GM15510 (cell line): ENCODE measurements around the gene SMIM36.

Source experiments
- POLR2A ChIP-seq: IDR thresholded peaks from 3 replicates; pipeline ENCODE4 v1.6.1; 2011; ENCODE audit warnings: borderline replicate concordance; ENCODE audit not compliant: insufficient read length; ENCODE audit errors: extremely low read depth

The SMIM36 gene

GRCh38 chr17:55433629-55434422 is 77.4 kb downstream of the SMIM36 start:
- TF ChIP-seq POLR2A: no peak

- TF ChIP-seq POLR2A: no peak
These were observed 78.1 kb downstream of the SMIM36 start for GRCh38 chr17:55433029-55433628.

GRCh38 chr17:55432358-55433028 is 78.8 kb downstream of the SMIM36 start:
- no peak for TF ChIP-seq POLR2A

GRCh38 chr17:55430541-55431288 is 80.5 kb downstream of the SMIM36 start:
- no peak for TF ChIP-seq POLR2A

- TF ChIP-seq POLR2A: no peak
These were observed 83.7 kb downstream of the SMIM36 start for GRCh38 chr17:55427587-55427882.

- no peak for TF ChIP-seq POLR2A
These were observed 84.2 kb downstream of the SMIM36 start for GRCh38 chr17:55426851-55427586.

- no peak for TF ChIP-seq POLR2A
These were observed 86.2 kb downstream of the SMIM36 start for GRCh38 chr17:55424893-55425540.

GRCh38 chr17:55423535-55423934 is 87.7 kb downstream of the SMIM36 start:
- no peak for TF ChIP-seq POLR2A

- peak; percentile 52 for TF ChIP-seq POLR2A
These were observed 89.9 kb downstream of the SMIM36 start, which contains the start of gene MMD for GRCh38 chr17:55421179-55421934. TSS of gene MMD (minus strand) at chr17:55421835. CDS start at chr17:55421695, 140 bp downstream.

- peak; percentile 18 for TF ChIP-seq POLR2A
These were observed 90.5 kb downstream of the SMIM36 start for GRCh38 chr17:55420776-55421178.

- TF ChIP-seq POLR2A: peak; percentile 19
These were observed 91.0 kb downstream of the SMIM36 start for GRCh38 chr17:55420067-55420775.
